H9 (cell line): ENCODE measurements around the gene KCNRG. TPM values are rescaled to one million over a fixed set of nuclear protein-coding genes. Genes with fewer than 3 reads are reported as not detected.

Experiments used
- DNase-seq: peaks from one replicate; pipeline ENCODE4 v3.0.0-alpha.2; 2017
- H2AFZ ChIP-seq: one replicate; pipeline ENCODE4 v1.6.1; 2013; ENCODE audit warnings: mild to moderate bottlenecking, low read length, control low read depth, moderate library complexity
- H2AK5ac ChIP-seq: 2 replicates; pipeline ENCODE4 v1.6.1; 2013; ENCODE audit warnings: low read length, control low read depth, mixed read lengths; ENCODE audit not compliant: insufficient read length
- H2BK120ac ChIP-seq: one replicate; pipeline ENCODE4 v1.6.1; 2013; ENCODE audit warnings: low read depth, mild to moderate bottlenecking, low read length, control low read depth, inconsistent platforms; ENCODE audit not compliant: poor library complexity, severe bottlenecking
- H2BK12ac ChIP-seq: 2 replicates; pipeline ENCODE4 v1.6.1; 2013; ENCODE audit warnings: low read length, control low read depth, mixed read lengths, low read depth; ENCODE audit not compliant: insufficient read length
- H2BK15ac ChIP-seq: 2 replicates; pipeline ENCODE4 v1.6.1; 2013; ENCODE audit warnings: low read depth, low read length, control low read depth
- H2BK20ac ChIP-seq: one replicate; pipeline ENCODE4 v1.6.1; 2013; ENCODE audit warnings: low read depth, mild to moderate bottlenecking, low read length, control low read depth, inconsistent platforms; ENCODE audit not compliant: poor library complexity, severe bottlenecking
- H2BK5ac ChIP-seq: 2 replicates; pipeline ENCODE4 v1.6.1; 2013; ENCODE audit warnings: low read length, control low read depth, mixed read lengths; ENCODE audit not compliant: insufficient read length
- H3K14ac ChIP-seq: 2 replicates; pipeline ENCODE4 v1.6.1; 2013; ENCODE audit warnings: low read length, control low read depth; ENCODE audit not compliant: insufficient read depth
- H3K18ac ChIP-seq: 2 replicates; pipeline ENCODE4 v1.6.1; 2013; ENCODE audit warnings: low read depth, mild to moderate bottlenecking, mixed read lengths, low read length, control low read depth; ENCODE audit not compliant: insufficient read length
- H3K23ac ChIP-seq: 2 replicates; pipeline ENCODE4 v1.6.1; 2013; ENCODE audit warnings: low read length, control low read depth, mixed read lengths, low read depth; ENCODE audit not compliant: insufficient read length
- H3K23me2 ChIP-seq: 2 replicates; pipeline ENCODE4 v1.6.1; 2013; ENCODE audit warnings: low read depth, mild to moderate bottlenecking, mixed read lengths, low read length, control low read depth; ENCODE audit not compliant: insufficient read length, poor library complexity, severe bottlenecking
- H3K27ac ChIP-seq: 2 replicates; pipeline ENCODE4 v1.5.1; 2013; ENCODE audit warnings: low read length, control low read depth, mixed read lengths, low read depth; ENCODE audit not compliant: insufficient read length
- H3K27me3 ChIP-seq: 2 replicates; pipeline ENCODE4 v1.6.1; 2013; ENCODE audit warnings: low read length, control low read depth, inconsistent platforms; ENCODE audit not compliant: insufficient read depth
- H3K4ac ChIP-seq: 2 replicates; pipeline ENCODE4 v1.6.1; 2013; ENCODE audit warnings: low read depth, mild to moderate bottlenecking, control low read depth, inconsistent platforms, low read length, moderate library complexity
- H3K4me1 ChIP-seq: 2 replicates; pipeline ENCODE4 v1.6.1; 2013; ENCODE audit warnings: low read length, control low read depth, inconsistent platforms; ENCODE audit not compliant: insufficient read depth
- H3K4me2 ChIP-seq: 2 replicates; pipeline ENCODE4 v1.6.1; 2013; ENCODE audit warnings: low read length, control low read depth, mixed read lengths; ENCODE audit not compliant: insufficient read length, insufficient read depth
- H3K56ac ChIP-seq: 2 replicates; pipeline ENCODE4 v1.6.1; 2013; ENCODE audit warnings: low read depth, mild to moderate bottlenecking, mixed read lengths, low read length, control low read depth; ENCODE audit not compliant: insufficient read length
- H3K79me1 ChIP-seq: 2 replicates; pipeline ENCODE4 v1.6.1; 2013; ENCODE audit warnings: low read depth, mild to moderate bottlenecking, moderate library complexity, low read length, control low read depth, inconsistent platforms; ENCODE audit not compliant: insufficient read depth, poor library complexity, severe bottlenecking
- H3K79me2 ChIP-seq: 2 replicates; pipeline ENCODE4 v1.6.1; 2013; ENCODE audit warnings: low read length, control low read depth, inconsistent platforms; ENCODE audit not compliant: insufficient read depth
- H3K9ac ChIP-seq: 2 replicates; pipeline ENCODE4 v1.6.1; 2013; ENCODE audit warnings: low read length, control low read depth, mixed read lengths; ENCODE audit not compliant: insufficient read length; ENCODE audit errors: extremely low read depth
- H3K9me3 ChIP-seq: one replicate; pipeline ENCODE4 v1.6.1; 2013; ENCODE audit warnings: low read depth, low read length, inconsistent platforms; ENCODE audit not compliant: control insufficient read depth
- H3T11ph ChIP-seq: one replicate; pipeline ENCODE4 v1.6.1; 2013; ENCODE audit warnings: mild to moderate bottlenecking, low read length, control low read depth, inconsistent platforms
- H4K20me1 ChIP-seq: one replicate; pipeline ENCODE4 v1.6.1; 2013; ENCODE audit not compliant: control insufficient read depth, insufficient read length, insufficient read depth
- H4K5ac ChIP-seq: 2 replicates; pipeline ENCODE4 v1.6.1; 2013; ENCODE audit warnings: low read depth, mild to moderate bottlenecking, mixed read lengths, low read length, control low read depth; ENCODE audit not compliant: insufficient read length
- H4K8ac ChIP-seq: replicated peaks from 2 replicates; pipeline ENCODE4 v1.6.1; 2013; ENCODE audit warnings: low read length, control low read depth, mixed read lengths, low read depth; ENCODE audit not compliant: insufficient read length
- H4K91ac ChIP-seq: 2 replicates; pipeline ENCODE4 v1.6.1; 2013; ENCODE audit warnings: low read depth, mild to moderate bottlenecking, moderate library complexity, mixed read lengths, low read length, control low read depth; ENCODE audit not compliant: insufficient read length
- H3K27ac Mint-ChIP-seq, 3 experiments: 2 replicates in 2 of 3; 3 replicates in 1 of 3; pipeline ENCODE4 v1.8.0; 2020 to 2021; ENCODE audit warnings: mixed read lengths in 3 of 3, mild to moderate bottlenecking in 1 of 3, moderate library complexity in 1 of 3
- H3K27me3 Mint-ChIP-seq: 2 replicates; pipeline ENCODE4 v1.8.0; 2021; ENCODE audit warnings: low read depth, mild to moderate bottlenecking, moderate library complexity, mixed read lengths
- H3K36me3 Mint-ChIP-seq, 3 experiments: 2 replicates in 2 of 3; 3 replicates in 1 of 3; pipeline ENCODE4 v1.8.0; 2020 to 2021; ENCODE audit warnings: low read depth in 3 of 3, mixed read lengths in 3 of 3; ENCODE audit not compliant: insufficient read depth in 1 of 3
- H3K4me1 Mint-ChIP-seq, 2 experiments: 2 replicates each; pipeline ENCODE4 v1.8.0; 2020; ENCODE audit warnings: mixed read lengths in 2 of 2
- H3K4me3 Mint-ChIP-seq, 2 experiments: 2 replicates in 1 of 2; 3 replicates in 1 of 2; pipeline ENCODE4 v1.8.0; 2020 to 2021; ENCODE audit warnings: mild to moderate bottlenecking in 2 of 2, mixed read lengths in 2 of 2, moderate library complexity in 1 of 2
- H3K9me3 Mint-ChIP-seq, 2 experiments: 2 replicates in 1 of 2; 3 replicates in 1 of 2; pipeline ENCODE4 v1.8.0; 2020; ENCODE audit warnings: mild to moderate bottlenecking in 2 of 2, mixed read lengths in 2 of 2, moderate library complexity in 1 of 2
- WGBS: extraction: QIAGEN DNeasy Blood & Tissue Kit; methylation state at CpG from one replicate; pipeline ENCODE4 v1.1.7; 2013; ENCODE audit warnings: missing lambda C conversion rate, low lambda C conversion rate, mixed read lengths; ENCODE audit not compliant: insufficient read length; ENCODE audit errors: extremely low coverage; 5-methylcytosine and 5-hydroxymethylcytosine counted together
- total RNA-seq: library from RNA; stranded (reverse); gene quantifications from 2 replicates; pipeline ENCODE4 v1.2.1, GENCODE V29; 2021
- TF ChIP-seq, protein P1 (sequence below): fragments of 200-600 bp; sonication (generic); conservative IDR thresholded peaks from 3 replicates; pipeline ENCODE4 v1.8.0; 2021; ENCODE audit warnings: antibody characterized with exemption, mild to moderate bottlenecking

The KCNRG gene
- total RNA-seq, 1 experiment from 2014 or later = 0.74 TPM

DNA sequence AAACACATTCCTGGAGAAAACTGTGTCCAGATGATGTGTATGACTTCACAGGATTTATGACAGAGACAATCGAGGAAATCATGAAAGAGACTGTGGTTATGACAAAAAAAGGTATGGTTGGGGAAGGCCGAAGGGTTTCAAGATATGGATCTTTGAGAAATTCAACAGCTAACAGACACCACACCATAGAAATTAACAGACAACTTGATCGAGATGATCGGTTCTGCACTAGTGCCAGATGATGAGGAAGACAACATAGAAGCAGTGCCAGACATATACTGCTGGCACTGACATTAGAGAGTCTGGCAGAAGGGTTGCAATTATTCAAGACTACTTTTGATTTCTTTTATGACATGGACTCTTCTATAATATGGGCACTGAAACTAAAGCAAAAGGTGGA is 37.2 kb downstream of the KCNRG start:
- Histone ChIP-seq H2BK20ac (no peak overlapping the region), H2AFZ (no peak overlapping the region), H2BK12ac (no peak overlapping the region), H4K20me1 (no peaks in the 10 kb centered on the region), H3K27me3 (no peaks in the 10 kb centered on the region), H2BK15ac (no peak overlapping the region), H3K23ac (no peak overlapping the region), H3K79me1 (no peaks in the 10 kb centered on the region), H2AK5ac (no peak overlapping the region), H3K79me2 (no peaks in the 10 kb centered on the region), H3T11ph (no peak overlapping the region), H4K91ac (no peak overlapping the region), H2BK120ac (no peak overlapping the region), H4K5ac (no peak overlapping the region), H3K23me2 (no peaks in the 10 kb centered on the region), H3K56ac (no peak overlapping the region), H3K18ac (no peak overlapping the region), H3K4me2 (no peak overlapping the region), H3K27ac (no peak overlapping the region), H3K14ac (no peak overlapping the region), H2BK5ac (no peak overlapping the region), H3K4ac (no peak overlapping the region), H3K9ac (no peak overlapping the region), H3K4me1 (no peaks in the 10 kb centered on the region), H4K8ac (no peak overlapping the region), H3K9me3 (no peaks in the 10 kb centered on the region)
- H3K27ac Mint-ChIP-seq = no peak overlapping the region
- H3K4me3 Mint-ChIP-seq = no peak overlapping the region
- peaks cover 0 to 12% (median 3%) of the 10 kb centered on the region in 3 experiments; a peak in 4 of 7 replicates for H3K36me3 Mint-ChIP-seq
- TF ChIP-seq, protein P1, sequence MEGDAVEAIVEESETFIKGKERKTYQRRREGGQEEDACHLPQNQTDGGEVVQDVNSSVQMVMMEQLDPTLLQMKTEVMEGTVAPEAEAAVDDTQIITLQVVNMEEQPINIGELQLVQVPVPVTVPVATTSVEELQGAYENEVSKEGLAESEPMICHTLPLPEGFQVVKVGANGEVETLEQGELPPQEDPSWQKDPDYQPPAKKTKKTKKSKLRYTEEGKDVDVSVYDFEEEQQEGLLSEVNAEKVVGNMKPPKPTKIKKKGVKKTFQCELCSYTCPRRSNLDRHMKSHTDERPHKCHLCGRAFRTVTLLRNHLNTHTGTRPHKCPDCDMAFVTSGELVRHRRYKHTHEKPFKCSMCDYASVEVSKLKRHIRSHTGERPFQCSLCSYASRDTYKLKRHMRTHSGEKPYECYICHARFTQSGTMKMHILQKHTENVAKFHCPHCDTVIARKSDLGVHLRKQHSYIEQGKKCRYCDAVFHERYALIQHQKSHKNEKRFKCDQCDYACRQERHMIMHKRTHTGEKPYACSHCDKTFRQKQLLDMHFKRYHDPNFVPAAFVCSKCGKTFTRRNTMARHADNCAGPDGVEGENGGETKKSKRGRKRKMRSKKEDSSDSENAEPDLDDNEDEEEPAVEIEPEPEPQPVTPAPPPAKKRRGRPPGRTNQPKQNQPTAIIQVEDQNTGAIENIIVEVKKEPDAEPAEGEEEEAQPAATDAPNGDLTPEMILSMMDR = no peak
- no peak for DNase-seq
- WGBS = no CpG with 5 or more reads among the region's 4 CpGs
- H3K27me3 Mint-ChIP-seq = no peaks in the 10 kb centered on the region
- no peaks in the 10 kb centered on the region for H3K9me3 Mint-ChIP-seq
- H3K4me1 Mint-ChIP-seq = no peaks in the 10 kb centered on the region
